ENCODE measurements around the gene HIGD1C. TPM values are rescaled to one million over a fixed set of nuclear protein-coding genes. Genes with fewer than 3 reads are reported as not detected.

The HIGD1C gene
- total RNA-seq, 1 donor from 2014 or later = not detected

GRCh38 chr12:50961708-50962107 lies 9.4 kb downstream of the HIGD1C start:
- TF ChIP-seq, protein P1, sequence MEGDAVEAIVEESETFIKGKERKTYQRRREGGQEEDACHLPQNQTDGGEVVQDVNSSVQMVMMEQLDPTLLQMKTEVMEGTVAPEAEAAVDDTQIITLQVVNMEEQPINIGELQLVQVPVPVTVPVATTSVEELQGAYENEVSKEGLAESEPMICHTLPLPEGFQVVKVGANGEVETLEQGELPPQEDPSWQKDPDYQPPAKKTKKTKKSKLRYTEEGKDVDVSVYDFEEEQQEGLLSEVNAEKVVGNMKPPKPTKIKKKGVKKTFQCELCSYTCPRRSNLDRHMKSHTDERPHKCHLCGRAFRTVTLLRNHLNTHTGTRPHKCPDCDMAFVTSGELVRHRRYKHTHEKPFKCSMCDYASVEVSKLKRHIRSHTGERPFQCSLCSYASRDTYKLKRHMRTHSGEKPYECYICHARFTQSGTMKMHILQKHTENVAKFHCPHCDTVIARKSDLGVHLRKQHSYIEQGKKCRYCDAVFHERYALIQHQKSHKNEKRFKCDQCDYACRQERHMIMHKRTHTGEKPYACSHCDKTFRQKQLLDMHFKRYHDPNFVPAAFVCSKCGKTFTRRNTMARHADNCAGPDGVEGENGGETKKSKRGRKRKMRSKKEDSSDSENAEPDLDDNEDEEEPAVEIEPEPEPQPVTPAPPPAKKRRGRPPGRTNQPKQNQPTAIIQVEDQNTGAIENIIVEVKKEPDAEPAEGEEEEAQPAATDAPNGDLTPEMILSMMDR (conservative IDR thresholded peaks at IDR 0.05; ENCODE audit: low read depth, low read length) = no peak
- H3K4me3 ChIP-seq (ENCODE audit: low read depth, low read length) = no peak overlapping the region
- DNase-seq (ENCODE audit: low read depth) = no peak

DNA sequence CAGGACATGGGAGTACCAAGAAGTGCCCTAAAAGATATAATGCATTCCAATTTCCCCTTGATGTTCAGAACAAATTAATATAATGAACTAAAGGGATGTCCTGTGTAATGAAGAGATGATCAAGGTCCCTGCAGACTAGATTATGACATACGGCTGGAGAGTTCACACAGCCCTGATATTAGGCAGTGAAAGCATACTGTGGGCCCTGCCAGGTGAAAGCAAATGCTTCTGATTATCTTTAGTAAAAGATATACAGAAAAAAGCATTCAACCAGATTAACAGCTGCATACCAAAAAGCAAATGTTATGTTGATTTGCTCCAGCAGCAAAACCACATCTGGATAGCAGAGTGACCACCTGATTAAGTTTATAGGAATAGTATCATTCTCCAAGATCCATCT lies 12.1 kb downstream of the HIGD1C start:
- no peak overlapping the region for H3K4me3 ChIP-seq (ENCODE audit: low read depth, low read length)
- TF ChIP-seq, protein P1 (conservative IDR thresholded peaks at IDR 0.05; ENCODE audit: low read depth, low read length) = no peak
- no peak for DNase-seq (ENCODE audit: low read depth)

GRCh38 chr12:50971946-50972345 lies 19.6 kb downstream of the HIGD1C start:
- TF ChIP-seq, protein P1 (conservative IDR thresholded peaks at IDR 0.05; ENCODE audit: low read depth, low read length) = no peak
- no peak for DNase-seq (ENCODE audit: low read depth)
- H3K4me3 ChIP-seq (ENCODE audit: low read depth, low read length) = no peak overlapping the region

DNA sequence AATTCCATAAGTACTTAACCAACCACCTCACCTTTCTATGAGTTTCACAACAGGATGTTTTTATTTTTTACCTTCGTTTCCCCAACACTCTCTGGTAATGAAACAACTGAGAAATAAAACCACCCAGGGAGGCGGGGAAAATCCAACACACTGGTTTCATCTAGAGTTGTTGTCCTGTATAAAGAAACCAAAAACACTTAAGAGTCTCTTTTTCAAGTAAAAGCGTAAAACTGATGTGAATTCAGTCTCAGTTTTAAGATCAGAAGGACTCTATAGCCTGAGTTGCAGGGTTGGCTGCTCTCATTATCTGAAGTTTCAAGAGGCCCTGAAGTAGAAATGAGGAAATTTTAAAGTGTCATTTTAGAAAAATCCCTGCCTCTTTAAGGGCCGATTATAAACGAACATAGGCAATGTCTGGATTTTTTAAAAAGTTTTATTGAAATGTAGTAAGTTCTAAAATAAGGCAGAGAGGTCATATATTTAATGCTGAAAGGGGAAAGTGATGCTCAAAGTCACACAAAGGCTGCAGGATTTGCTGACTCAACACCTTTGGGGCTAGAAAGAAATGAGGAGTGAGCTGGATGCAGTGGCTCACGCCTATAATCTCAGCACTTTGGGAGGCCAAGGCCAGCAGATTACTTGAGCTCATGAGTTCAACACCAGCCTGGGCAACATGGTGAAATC lies 27.2 kb downstream of the HIGD1C start:
- no peak for DNase-seq (ENCODE audit: low read depth)
- H3K4me3 ChIP-seq (ENCODE audit: low read depth, low read length) = no peak overlapping the region
- TF ChIP-seq, protein P1 (conservative IDR thresholded peaks at IDR 0.05; ENCODE audit: low read depth, low read length) = no peak

GRCh38 chr12:50980545-50980944 lies 28.2 kb downstream of the HIGD1C start:
- no peak for DNase-seq (ENCODE audit: low read depth)
- H3K4me3 ChIP-seq (ENCODE audit: low read depth, low read length) = no peak overlapping the region
- TF ChIP-seq, protein P1 (conservative IDR thresholded peaks at IDR 0.05; ENCODE audit: low read depth, low read length) = no peak

GRCh38 chr12:50981319-50982239 lies 29.2 kb downstream of the HIGD1C start:
- H3K4me3 ChIP-seq (ENCODE audit: low read depth, low read length) = no peak overlapping the region
- TF ChIP-seq, protein P1 (conservative IDR thresholded peaks at IDR 0.05; ENCODE audit: low read depth, low read length) = no peak
- no peak for DNase-seq (ENCODE audit: low read depth)

Data from epithelial cell of proximal tubule (primary cell).